ENCODE data around the gene LIPC.
A peak's percentile ranks its signal among the peaks of the same experiment; 100 is the strongest.

LIPC gene

DNA sequence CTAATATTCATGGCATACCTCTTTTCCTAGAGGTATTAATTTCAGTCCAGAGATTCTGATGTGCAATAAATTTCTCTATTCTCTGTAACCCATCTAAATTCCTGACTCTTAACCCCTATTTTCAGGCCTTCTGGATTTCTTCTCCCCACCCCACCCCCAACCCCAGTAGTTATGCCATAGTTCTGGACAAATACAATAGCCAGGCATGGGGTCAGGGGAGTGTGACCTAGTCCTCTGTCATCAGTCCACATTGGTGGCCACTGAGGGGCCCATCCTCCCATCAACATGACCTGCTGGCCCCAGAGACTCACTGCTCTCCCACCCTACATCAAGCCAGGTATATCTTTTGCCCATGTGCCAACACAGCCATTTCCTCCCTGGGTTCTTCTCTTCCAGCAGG is 3.8 kb upstream of the LIPC start:
- DNase-seq (ENCODE audit: low read depth in 1 of 2, low spot score in 1 of 2) = no peak
- in situ Hi-C loops (cut with HindIII; ENCODE audit: low pct_unique_long_range_greater_than_20kb, low sequenced_read_pairs) = no loop called here
- TF ChIP-seq JUND (IDR thresholded peaks at IDR 0.05; ENCODE audit: low read depth) = no peak

DNA sequence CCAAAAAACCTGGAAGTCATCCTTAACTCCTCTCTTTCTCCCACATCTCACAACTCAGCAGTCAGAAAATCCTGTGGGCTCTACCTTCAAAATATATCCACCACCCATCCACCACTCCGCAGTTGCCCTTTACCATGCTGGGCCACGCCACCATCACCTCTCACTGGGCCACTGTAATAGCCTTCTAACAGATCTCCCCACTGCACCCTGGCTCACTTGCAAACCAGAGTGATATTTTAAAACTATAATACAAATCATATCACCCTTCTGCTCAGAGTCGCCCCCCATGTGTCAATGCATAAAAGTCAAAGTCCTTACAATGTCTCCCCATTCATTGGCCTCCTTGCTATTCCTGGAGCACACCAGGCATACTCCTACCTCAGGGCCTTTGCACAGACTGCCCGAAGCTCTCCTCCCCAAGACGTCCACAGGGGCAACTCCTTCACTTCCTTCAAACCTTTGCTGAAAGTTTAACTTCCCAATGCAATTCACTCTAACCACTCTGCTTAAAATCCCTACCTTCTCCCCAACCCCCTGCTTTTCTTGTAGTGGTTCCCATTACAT is 1.5 kb upstream of the LIPC start:
- in situ Hi-C loops (cut with HindIII; ENCODE audit: low pct_unique_long_range_greater_than_20kb, low sequenced_read_pairs) = no loop called here
- TF ChIP-seq JUND (IDR thresholded peaks at IDR 0.05; ENCODE audit: low read depth) = no peak
- DNase-seq (ENCODE audit: low read depth in 1 of 2, low spot score in 1 of 2) = no peak

GRCh38 chr15:58432401-58432800 is 610 bp downstream of the LIPC start:
- DNase-seq (ENCODE audit: low read depth in 1 of 2, low spot score in 1 of 2) = no peak
- no peak for TF ChIP-seq JUND (IDR thresholded peaks at IDR 0.05; ENCODE audit: low read depth)
- in situ Hi-C loops (cut with HindIII; ENCODE audit: low pct_unique_long_range_greater_than_20kb, low sequenced_read_pairs) = no loop called here

GRCh38 chr15:58433597-58434333 is 2.0 kb downstream of the LIPC start:
- TF ChIP-seq JUND (IDR thresholded peaks at IDR 0.05; ENCODE audit: low read depth) = no peak
- in situ Hi-C loops (cut with HindIII; ENCODE audit: low pct_unique_long_range_greater_than_20kb, low sequenced_read_pairs) = no loop called here
- DNase-seq (ENCODE audit: low read depth in 1 of 2, low spot score in 1 of 2) = no peak

DNA sequence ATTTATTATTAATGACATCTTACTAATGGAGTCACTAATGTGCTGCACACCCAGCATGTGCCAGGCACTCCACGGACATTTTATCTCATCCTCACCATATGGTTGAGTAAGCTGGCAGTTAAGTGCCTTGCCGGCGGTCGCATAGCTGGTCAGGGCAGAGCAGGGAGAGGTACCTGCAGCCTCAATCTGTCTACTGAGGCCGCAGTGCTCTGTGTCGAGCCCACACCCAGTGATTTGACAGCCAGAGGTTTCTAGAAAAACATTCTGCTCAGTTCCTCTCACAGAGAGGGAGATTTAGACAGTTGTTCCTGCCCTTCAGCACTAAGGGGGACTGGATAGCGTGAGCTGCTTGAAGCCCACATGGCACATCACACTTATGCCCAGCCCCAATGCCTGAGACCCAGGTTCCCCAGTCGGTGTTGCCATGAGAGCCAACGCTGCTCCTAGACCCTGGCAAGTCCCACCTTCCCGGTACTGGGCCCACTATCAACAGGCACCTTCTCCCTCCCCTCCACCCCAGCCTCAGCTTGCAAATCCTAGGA is 2.6 kb downstream of the LIPC start:
- TF ChIP-seq JUND (IDR thresholded peaks at IDR 0.05; ENCODE audit: low read depth) = no peak
- in situ Hi-C loops (cut with HindIII; ENCODE audit: low pct_unique_long_range_greater_than_20kb, low sequenced_read_pairs) = no loop called here
- DNase-seq (ENCODE audit: low read depth in 1 of 2, low spot score in 1 of 2) = no peak

- no peak for TF ChIP-seq JUND (IDR thresholded peaks at IDR 0.05; ENCODE audit: low read depth)
- in situ Hi-C loops (cut with HindIII; ENCODE audit: low pct_unique_long_range_greater_than_20kb, low sequenced_read_pairs) = no loop called here
Measured at GRCh38 chr15:58436552-58436951, 4.8 kb downstream of the LIPC start.

GRCh38 chr15:58437531-58438105 is 5.8 kb downstream of the LIPC start:
- TF ChIP-seq JUND (IDR thresholded peaks at IDR 0.05; ENCODE audit: low read depth) = no peak
- in situ Hi-C loops (cut with HindIII; ENCODE audit: low pct_unique_long_range_greater_than_20kb, low sequenced_read_pairs) = no loop called here
- DNase-seq (ENCODE audit: low read depth in 1 of 2, low spot score in 1 of 2) = no peak

More at GRCh38 chr15:58436552-58436951, 4.8 kb downstream of the LIPC start:
- no peak for DNase-seq (ENCODE audit: low read depth in 1 of 2, low spot score in 1 of 2)

DNA sequence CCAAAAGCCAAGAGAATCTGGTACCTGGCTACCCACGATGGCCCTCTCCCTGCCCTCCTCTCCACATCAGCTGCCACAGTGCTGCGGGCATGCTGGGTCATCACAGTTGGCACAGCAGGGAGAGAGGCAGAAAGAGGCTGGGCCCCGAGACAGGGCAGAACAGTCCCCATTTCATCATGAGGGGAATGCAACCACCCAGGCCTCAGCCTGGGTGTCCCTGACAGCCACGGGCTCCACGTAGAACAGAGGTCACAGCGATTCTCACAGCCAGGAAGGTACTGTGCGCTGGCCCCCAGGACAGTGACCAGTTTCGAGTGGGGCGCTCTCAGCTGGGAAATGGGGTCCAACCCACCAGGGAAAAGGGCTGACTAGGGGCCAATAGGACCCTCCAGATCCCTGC is 6.3 kb downstream of the LIPC start:
- DNase-seq (ENCODE audit: low read depth in 1 of 2, low spot score in 1 of 2) = no peak
- no peak for TF ChIP-seq JUND (IDR thresholded peaks at IDR 0.05; ENCODE audit: low read depth)
- in situ Hi-C loops (cut with HindIII; ENCODE audit: low pct_unique_long_range_greater_than_20kb, low sequenced_read_pairs) = no loop called here

DNA sequence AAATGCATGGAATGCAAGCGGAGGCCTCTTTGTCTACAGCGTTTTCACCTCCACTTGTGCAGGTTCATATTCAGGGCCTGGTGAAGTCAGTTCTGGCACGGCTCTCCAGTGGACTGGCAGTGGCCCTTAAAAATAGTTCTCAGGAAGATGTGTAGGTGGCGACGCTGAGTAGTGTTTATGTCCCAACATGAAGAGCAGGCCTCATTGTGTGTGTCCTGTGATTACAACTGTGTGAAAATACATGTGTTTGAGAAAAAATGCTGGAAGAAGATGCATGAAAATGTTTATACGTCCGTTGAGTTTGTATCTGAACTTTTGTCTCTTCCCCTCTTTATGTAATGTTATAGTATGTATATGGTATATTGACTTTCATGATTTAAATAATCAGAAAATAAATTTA is 7.2 kb downstream of the LIPC start:
- in situ Hi-C loops (cut with HindIII; ENCODE audit: low pct_unique_long_range_greater_than_20kb, low sequenced_read_pairs) = no loop called here
- no peak for TF ChIP-seq JUND (IDR thresholded peaks at IDR 0.05; ENCODE audit: low read depth)
- DNase-seq (ENCODE audit: low read depth in 1 of 2, low spot score in 1 of 2) = peak; percentile 8 to 77

DNA sequence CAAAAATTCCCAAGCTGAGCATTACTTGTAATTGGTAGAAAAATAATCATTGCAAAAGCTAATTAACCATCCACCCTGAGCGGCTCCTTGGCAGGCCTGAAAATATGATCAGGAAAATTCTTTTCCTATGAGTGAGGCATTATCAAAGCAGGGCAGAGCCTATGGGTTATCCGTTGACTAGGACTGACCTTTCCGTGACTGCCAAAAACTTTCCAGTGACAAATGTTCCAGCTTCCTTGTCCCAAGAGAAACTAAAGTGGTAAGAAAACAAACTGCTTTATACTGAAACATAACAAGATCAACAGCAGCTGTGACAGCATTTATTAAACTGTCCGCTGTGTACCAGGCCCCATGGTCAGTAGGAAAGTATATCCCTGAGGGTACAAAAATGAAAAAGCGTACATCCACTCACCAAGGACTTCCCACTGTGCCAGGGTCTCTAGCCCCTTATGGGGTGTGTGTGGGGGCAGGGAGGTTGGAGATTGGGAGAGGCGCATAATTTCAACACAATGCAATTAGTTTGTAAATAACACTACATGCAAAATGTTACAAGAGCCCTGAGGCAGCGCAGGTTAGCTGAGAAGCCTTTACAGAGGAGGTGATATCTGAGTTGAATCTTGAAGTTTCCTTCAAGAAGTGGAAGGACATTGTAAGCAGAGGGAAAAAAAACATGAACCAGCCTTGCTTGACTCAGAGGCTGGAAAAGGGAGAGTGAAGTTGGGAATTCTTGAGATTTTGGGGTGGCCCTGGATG is 8.5 kb downstream of the LIPC start:
- in situ Hi-C loops (cut with HindIII; ENCODE audit: low pct_unique_long_range_greater_than_20kb, low sequenced_read_pairs) = no loop called here
- TF ChIP-seq JUND (IDR thresholded peaks at IDR 0.05; ENCODE audit: low read depth) = no peak
- peak in 1 of 2 experiments; percentile 19 for DNase-seq (ENCODE audit: low read depth in 1 of 2, low spot score in 1 of 2)

- in situ Hi-C loops (cut with HindIII; ENCODE audit: low pct_unique_long_range_greater_than_20kb, low sequenced_read_pairs) = no loop called here
- no peak for TF ChIP-seq JUND (IDR thresholded peaks at IDR 0.05; ENCODE audit: low read depth)
- peak in 1 of 2 experiments; percentile 15 for DNase-seq (ENCODE audit: low read depth in 1 of 2, low spot score in 1 of 2)
Measured at GRCh38 chr15:58440922-58441321, 9.1 kb downstream of the LIPC start.

GRCh38 chr15:58441376-58442070 is 9.7 kb downstream of the LIPC start:
- DNase-seq (ENCODE audit: low read depth in 1 of 2, low spot score in 1 of 2) = no peak
- TF ChIP-seq JUND (IDR thresholded peaks at IDR 0.05; ENCODE audit: low read depth) = no peak
- in situ Hi-C loops (cut with HindIII; ENCODE audit: low pct_unique_long_range_greater_than_20kb, low sequenced_read_pairs) = no loop called here

Measured in T47D (cell line).